Measurements from ENCODE around the gene SNUPN.

DNA sequence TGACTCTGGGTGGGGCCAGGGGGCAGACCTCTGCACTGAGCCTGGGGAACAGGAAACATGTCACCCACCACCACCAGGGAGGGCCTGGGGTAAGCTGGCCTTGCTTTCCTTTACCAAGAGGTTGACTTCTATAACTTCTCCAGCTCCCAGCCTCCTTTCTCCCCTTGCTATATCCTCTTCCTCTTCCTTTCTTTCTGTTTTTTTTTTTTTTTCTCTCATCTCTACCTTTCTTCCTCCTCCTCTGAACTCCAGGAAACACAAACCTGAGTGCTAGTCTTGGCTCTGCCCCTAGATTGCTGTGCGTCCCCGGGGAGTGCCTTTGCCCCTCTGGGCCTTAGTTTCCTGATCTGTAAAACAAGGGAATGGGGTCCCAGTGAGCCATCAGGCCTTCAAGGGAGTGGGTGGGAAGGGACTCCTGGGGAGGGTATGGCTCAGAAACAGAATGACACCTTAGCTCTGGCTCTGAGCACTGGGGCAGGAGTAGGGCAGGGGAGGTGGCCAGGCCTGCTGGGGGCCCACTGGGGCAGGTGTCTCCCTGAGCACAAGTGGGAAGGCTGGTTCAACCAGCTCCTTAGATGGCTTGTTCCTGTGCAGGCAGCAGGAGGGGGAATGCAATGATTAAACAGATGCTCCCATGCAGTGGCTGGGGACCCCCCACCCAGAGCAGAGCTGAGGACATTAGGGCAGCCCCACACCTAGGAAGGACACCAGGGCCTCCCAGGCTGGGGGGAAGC, 26.5 kb upstream of the SNUPN start:
- TF ChIP-seq CTCF (IDR thresholded peaks at IDR 0.05) (no peak), POLR2A (IDR thresholded peaks at IDR 0.05) (no peak)

Data from testis (tissue), 2 donors.